ENCODE results near the gene CIZ1.

- no peak for TF ChIP-seq CTCF (IDR thresholded peaks at IDR 0.05)
- no peak for TF ChIP-seq ZFX (IDR thresholded peaks at IDR 0.05; ENCODE audit: borderline replicate concordance)
These were observed 15.1 kb upstream of the CIZ1 start for GRCh38 chr9:128206484-128206883.

All from 22Rv1 (cell line).